ENCODE results near the gene KCTD1. TPM values are rescaled to one million over a fixed set of nuclear protein-coding genes. Genes with fewer than 3 reads are reported as not detected.

Gene KCTD1
- total and polyA plus RNA-seq, 4 donors: 4.0 to 17.5 (median 9.2) TPM

DNA sequence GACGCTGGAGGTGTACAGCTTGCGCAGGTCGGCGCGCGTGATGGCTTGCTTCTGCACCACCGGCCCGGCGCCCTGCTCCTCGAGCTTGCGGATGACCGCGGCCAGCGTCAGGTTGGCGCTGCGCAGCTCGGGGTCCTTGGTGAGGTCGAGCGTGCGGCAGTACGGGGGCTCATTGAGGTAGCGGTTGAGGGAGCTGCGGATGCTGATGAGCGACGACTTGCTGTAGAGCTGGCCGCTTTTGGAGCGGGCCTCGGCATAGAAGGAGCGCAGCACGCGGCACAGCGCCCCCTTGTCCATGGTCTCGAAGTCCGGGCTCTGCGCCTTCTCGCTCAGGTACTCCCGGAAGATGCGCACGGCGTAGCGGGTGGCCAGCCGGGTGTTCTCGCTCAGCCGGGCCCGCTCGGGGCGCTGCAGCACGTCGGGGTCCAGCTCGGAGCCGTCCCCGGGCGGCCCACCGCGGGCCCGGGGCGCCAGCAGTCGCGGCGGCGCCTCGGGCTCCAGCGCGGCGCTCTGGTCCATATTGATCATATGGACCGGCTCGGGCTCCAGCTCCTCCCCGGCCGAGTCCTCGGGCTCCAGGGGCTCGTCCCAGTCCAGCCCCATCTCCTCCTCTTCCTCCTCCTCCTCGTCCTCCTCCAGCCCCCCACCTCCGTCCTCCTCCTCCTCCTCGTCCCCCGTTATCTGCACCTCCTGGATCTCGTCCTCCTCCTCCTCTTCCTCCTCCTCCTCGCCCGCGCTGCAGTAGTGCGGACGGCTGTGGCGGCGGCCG, 523 bp downstream of the KCTD1 start:
- Histone ChIP-seq H3K27ac (ENCODE audit: low read depth in 1 of 2, low read length in 1 of 2) (peak overlapping the region in 1 of 2 donors; percentile 12), H3K9me3 (ENCODE audit: control insufficient read depth in 4 of 4, insufficient read depth in 3 of 4, low read length in 3 of 4) (peaks cover 0 to 4% (median 0%) of the 10 kb centered on the region in 4 donors), H3K9ac (ENCODE audit: insufficient read depth in 1 of 2, low read length in 2 of 2) (no peak overlapping the region), H3K4me3 (peak overlapping the region; percentile 86), H3K27me3 (ENCODE audit: control insufficient read depth in 3 of 3, insufficient read depth in 3 of 3, low read length in 2 of 3) (peaks cover 0 to 36% (median 29%) of the 10 kb centered on the region in 3 donors), H3K4me1 (ENCODE audit: control insufficient read depth in 5 of 5, insufficient read depth in 5 of 5, low read length in 5 of 5) (peaks cover 4 to 54% (median 28%) of the 10 kb centered on the region in 5 donors), H3K36me3 (ENCODE audit: control insufficient read depth in 4 of 4, insufficient read depth in 4 of 4, low read length in 4 of 4) (no peaks in the 10 kb centered on the region)
- DNase-seq (peak; percentile 85 to 91 (median 85)), ATAC-seq (ENCODE audit: insufficient read depth, low FRiP score) (peak; percentile 9)
- TF ChIP-seq, protein P1, sequence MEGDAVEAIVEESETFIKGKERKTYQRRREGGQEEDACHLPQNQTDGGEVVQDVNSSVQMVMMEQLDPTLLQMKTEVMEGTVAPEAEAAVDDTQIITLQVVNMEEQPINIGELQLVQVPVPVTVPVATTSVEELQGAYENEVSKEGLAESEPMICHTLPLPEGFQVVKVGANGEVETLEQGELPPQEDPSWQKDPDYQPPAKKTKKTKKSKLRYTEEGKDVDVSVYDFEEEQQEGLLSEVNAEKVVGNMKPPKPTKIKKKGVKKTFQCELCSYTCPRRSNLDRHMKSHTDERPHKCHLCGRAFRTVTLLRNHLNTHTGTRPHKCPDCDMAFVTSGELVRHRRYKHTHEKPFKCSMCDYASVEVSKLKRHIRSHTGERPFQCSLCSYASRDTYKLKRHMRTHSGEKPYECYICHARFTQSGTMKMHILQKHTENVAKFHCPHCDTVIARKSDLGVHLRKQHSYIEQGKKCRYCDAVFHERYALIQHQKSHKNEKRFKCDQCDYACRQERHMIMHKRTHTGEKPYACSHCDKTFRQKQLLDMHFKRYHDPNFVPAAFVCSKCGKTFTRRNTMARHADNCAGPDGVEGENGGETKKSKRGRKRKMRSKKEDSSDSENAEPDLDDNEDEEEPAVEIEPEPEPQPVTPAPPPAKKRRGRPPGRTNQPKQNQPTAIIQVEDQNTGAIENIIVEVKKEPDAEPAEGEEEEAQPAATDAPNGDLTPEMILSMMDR (IDR thresholded peaks at IDR 0.05; ENCODE audit: control extremely low read depth, extremely low read depth): no peak
- 3 to 6% methylated on average over 64 to 84 of the region's 84 CpGs for WGBS, 2 donors

DNA sequence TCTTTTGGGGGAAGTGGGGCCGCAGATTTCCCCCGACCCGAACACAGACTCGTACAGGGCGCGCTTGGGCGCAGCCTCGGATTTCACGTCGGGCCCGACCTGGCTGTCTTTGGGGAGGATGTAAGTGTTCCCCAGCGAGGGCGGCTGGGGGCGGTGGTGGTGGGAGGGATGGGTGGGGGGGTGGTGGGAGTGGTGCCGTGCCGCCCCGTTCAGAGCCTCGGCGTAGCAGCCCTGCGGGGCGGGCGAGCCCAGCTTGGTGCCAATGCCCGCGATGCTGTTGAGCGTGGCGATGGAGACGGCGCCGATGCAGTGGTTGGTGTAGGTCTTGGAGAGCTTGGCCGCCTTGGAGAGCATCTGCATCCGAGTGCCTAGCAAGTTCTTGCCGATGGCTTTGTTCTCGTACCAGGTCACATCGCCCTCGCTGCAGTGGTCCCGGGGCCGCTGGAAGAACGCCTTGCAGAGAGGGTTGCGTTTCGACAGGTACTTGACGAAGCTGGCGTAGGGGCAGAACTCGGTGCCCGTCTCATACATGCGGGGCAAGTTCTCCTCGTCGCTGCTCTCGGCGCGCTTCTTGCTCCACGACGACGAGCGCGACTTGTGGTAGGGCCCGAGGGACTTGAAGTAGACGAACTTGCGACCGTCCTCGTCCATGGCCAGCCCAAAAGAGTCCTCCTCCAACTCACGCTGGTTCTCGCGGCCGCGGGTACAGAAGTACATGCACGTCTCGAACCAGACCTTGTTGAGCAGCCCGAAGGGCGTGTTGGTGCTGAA, 1.3 kb downstream of the KCTD1 start:
- DNase-seq (peak in 1 of 3 donors; percentile 44), ATAC-seq (ENCODE audit: insufficient read depth, low FRiP score) (no peak)
- Histone ChIP-seq H3K27ac (ENCODE audit: low read depth in 1 of 2, low read length in 1 of 2) (no peak overlapping the region), H3K9ac (ENCODE audit: insufficient read depth in 1 of 2, low read length in 2 of 2) (no peak overlapping the region), H3K27me3 (ENCODE audit: control insufficient read depth in 3 of 3, insufficient read depth in 3 of 3, low read length in 2 of 3) (peaks cover 0 to 29% (median 21%) of the 10 kb centered on the region in 3 donors), H3K4me3 (peak overlapping the region; percentile 86), H3K4me1 (ENCODE audit: control insufficient read depth in 5 of 5, insufficient read depth in 5 of 5, low read length in 5 of 5) (peaks cover 4 to 54% (median 28%) of the 10 kb centered on the region in 5 donors), H3K36me3 (ENCODE audit: control insufficient read depth in 4 of 4, insufficient read depth in 4 of 4, low read length in 4 of 4) (no peaks in the 10 kb centered on the region), H3K9me3 (ENCODE audit: control insufficient read depth in 4 of 4, insufficient read depth in 3 of 4, low read length in 3 of 4) (peaks cover 0 to 4% (median 0%) of the 10 kb centered on the region in 4 donors)
- 61 to 70% methylated on average over 69 of the region's 69 CpGs for WGBS, 2 donors
- TF ChIP-seq, protein P1 (IDR thresholded peaks at IDR 0.05; ENCODE audit: control extremely low read depth, extremely low read depth): no peak

DNA sequence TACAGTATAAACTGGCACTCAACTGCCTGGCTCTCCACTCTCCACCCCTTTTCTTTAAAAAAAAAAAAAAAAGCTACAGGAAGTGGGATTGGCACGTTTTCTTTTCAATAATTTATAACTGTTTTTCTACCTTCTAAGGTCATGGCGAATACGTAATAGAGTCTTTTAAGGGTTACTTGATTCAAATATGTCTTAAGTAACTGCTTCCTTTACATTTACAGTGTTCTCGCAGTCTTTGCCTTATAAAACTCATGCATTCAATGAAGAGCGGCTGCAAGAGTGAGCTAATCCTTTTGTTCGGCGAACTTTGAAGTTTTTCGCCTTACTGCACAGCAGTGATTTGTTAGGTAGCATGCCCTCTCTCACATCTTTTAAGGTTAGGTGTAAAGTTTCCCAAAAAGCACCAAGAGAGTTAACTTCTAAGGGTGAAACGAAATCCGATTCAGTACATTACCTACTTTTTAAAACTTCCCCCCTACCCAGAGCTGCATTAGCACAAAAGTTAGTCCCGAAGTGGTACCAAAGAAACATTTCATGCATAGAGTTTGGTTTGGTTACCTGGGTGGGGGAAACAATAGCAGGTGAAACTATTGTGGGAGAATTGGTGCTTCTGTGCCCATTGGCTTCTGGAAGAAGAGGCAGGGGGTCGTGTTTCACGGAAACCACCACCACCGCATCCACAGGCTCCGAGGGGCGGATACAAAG, 2.0 kb downstream of the KCTD1 start:
- DNase-seq (peak in 2 of 3 donors; percentile 51 to 61), ATAC-seq (ENCODE audit: insufficient read depth, low FRiP score) (no peak)
- Histone ChIP-seq H3K36me3 (ENCODE audit: control insufficient read depth in 4 of 4, insufficient read depth in 4 of 4, low read length in 4 of 4) (no peaks in the 10 kb centered on the region), H3K27ac (ENCODE audit: low read depth in 1 of 2, low read length in 1 of 2) (no peak overlapping the region), H3K4me1 (ENCODE audit: control insufficient read depth in 5 of 5, insufficient read depth in 5 of 5, low read length in 5 of 5) (peaks cover 4 to 54% (median 28%) of the 10 kb centered on the region in 5 donors), H3K27me3 (ENCODE audit: control insufficient read depth in 3 of 3, insufficient read depth in 3 of 3, low read length in 2 of 3) (peaks cover 0 to 21% (median 14%) of the 10 kb centered on the region in 3 donors), H3K4me3 (no peak overlapping the region), H3K9me3 (ENCODE audit: control insufficient read depth in 4 of 4, insufficient read depth in 3 of 4, low read length in 3 of 4) (peaks cover 0 to 4% (median 0%) of the 10 kb centered on the region in 4 donors), H3K9ac (ENCODE audit: insufficient read depth in 1 of 2, low read length in 2 of 2) (peak overlapping the region in 1 of 2 donors; percentile 32)
- TF ChIP-seq, protein P1 (IDR thresholded peaks at IDR 0.05; ENCODE audit: control extremely low read depth, extremely low read depth): no peak
- 88 to 91% methylated on average over 16 of the region's 16 CpGs for WGBS, 2 donors
